Measurements from ENCODE around the gene MVB12B.

GRCh38 chr9:126521551-126521950 is 194.9 kb downstream of the MVB12B start:
- TF ChIP-seq, protein P1, sequence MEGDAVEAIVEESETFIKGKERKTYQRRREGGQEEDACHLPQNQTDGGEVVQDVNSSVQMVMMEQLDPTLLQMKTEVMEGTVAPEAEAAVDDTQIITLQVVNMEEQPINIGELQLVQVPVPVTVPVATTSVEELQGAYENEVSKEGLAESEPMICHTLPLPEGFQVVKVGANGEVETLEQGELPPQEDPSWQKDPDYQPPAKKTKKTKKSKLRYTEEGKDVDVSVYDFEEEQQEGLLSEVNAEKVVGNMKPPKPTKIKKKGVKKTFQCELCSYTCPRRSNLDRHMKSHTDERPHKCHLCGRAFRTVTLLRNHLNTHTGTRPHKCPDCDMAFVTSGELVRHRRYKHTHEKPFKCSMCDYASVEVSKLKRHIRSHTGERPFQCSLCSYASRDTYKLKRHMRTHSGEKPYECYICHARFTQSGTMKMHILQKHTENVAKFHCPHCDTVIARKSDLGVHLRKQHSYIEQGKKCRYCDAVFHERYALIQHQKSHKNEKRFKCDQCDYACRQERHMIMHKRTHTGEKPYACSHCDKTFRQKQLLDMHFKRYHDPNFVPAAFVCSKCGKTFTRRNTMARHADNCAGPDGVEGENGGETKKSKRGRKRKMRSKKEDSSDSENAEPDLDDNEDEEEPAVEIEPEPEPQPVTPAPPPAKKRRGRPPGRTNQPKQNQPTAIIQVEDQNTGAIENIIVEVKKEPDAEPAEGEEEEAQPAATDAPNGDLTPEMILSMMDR (IDR thresholded peaks at IDR 0.05; ENCODE audit: low read depth, low read length) = no peak
- TF ChIP-seq MAX (IDR thresholded peaks at IDR 0.05; ENCODE audit: low read depth, low read length) = no peak
- TF ChIP-seq POLR2A (IDR thresholded peaks at IDR 0.05; ENCODE audit: extremely low read depth, insufficient read length) = no peak
